ENCODE measurements around the gene IFNAR1.

The IFNAR1 gene

DNA sequence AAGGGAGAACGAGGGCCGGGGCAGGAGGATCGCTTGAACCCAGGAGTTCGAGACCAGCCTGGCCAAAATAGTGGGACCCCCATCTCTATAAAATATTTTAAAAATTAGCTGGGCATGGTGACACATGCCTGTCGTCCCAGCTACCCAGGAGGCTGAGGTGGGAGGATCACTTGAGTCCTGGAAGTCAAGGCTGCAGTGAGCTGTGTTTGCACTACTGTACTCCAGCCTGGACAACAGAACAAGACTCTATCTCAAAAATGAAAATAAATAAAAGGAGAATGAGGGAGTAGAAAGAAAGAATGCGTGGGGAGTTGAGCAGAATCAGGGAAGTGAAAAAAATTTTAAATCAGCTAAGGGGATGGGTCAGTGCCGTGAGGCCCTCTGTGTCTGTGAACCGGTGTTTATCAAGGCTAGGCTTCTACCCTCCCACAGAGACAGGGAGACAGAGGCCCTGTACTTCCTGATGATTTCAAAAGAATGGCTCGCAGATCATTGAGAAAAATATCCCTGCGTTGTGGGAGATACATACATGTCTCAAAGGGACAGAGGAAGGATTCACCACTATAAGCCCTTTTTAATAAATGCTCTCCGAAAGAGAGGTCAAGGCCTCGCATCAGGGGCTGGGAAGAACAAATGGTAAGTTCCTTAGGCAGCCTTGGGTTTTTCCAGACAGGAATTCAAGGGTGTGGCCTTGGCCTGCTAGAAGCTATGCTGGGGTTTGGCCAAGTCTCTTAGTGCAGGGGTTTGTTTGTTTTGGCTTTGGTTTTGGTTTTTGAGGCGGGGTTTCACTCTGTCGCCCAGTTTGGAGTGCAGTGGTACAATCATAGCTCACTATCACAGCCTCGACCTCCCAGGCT, 37.9 kb upstream of the IFNAR1 start:
- peak; percentile 61 for DNase-seq (ENCODE audit: low read depth)
- no peak for TF ChIP-seq CTCF (conservative IDR thresholded peaks at IDR 0.05; ENCODE audit: low read length)
- H3K4me3 ChIP-seq (ENCODE audit: low read length): no peak overlapping the region

DNA sequence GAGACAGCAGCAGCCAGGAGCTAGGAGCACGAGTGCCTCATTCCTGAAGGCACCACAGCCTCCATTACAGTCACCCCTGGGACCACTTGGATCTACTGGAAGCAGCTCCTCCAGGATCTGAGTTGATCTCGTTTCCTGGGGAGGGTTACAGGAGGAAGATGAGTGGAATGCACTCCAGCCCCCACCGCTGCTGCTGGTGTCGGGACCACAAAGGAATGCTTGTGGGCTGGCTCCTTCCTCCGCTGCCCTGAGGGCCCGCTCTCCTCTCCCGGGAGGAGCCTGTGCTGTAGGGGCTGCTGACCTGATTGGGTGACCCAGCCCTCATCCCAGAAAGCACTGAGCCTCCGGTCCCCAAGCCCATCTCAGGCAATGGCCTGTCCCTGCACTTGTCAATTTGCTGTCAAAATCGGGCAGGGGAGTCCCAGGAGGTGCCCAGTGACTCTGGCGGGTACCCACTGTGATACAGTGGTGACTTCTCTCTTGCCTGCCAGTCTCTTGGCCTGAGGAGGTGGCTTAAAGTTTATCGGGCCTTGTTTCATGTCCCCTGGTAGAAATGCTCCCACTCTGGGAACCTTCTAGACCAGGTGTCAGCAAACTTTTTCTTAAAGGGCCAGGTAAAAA, 35.5 kb upstream of the IFNAR1 start:
- DNase-seq (ENCODE audit: low read depth): peak; percentile 44
- no peak for TF ChIP-seq CTCF (conservative IDR thresholded peaks at IDR 0.05; ENCODE audit: low read length)
- no peak overlapping the region for H3K4me3 ChIP-seq (ENCODE audit: low read length)

DNA sequence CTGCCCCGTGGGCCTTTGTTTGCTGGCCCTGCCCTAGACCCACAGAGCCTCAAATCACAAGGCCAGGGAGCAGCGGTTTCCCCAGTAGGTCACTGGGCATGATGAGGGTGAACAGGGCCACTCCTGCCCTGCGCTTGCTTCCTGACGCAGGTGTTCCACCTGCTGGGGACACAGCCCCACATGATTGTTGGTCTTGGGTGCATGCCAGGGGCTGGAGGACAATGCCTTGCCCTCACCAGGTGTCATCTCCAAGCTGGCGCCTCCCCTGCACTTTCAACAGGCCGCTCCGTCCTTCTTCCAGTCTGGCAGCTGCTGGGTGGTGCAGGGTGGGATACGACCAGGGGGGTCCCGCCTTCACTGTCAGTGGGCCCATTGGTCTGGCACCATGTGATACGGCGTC, 34.3 kb upstream of the IFNAR1 start:
- no peak overlapping the region for H3K4me3 ChIP-seq (ENCODE audit: low read length)
- TF ChIP-seq CTCF (conservative IDR thresholded peaks at IDR 0.05; ENCODE audit: low read length): no peak
- no peak for DNase-seq (ENCODE audit: low read depth)

GRCh38 chr21:33291686-33292085, 33.1 kb upstream of the IFNAR1 start:
- H3K4me3 ChIP-seq (ENCODE audit: low read length): no peak overlapping the region
- TF ChIP-seq CTCF (conservative IDR thresholded peaks at IDR 0.05; ENCODE audit: low read length): no peak
- no peak for DNase-seq (ENCODE audit: low read depth)

DNA sequence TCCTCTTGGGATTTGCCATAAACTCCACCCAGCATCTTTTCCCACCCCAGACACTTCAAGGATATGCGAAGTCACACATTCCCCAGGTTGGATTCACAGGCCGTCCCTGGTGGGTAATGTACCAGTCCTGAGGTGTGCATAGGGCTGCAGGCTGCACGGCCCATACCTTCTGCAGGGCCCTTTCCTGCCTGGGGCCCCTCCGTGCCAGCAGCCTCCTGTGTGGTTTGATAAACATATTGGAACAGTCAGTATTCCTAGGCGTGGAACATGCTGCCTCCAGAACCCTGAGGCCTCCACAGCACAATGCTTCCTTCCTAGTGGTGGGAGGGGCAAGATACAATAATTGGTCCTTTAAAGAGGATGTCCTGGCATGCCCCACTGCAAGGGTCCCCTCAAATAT, 32.0 kb upstream of the IFNAR1 start:
- DNase-seq (ENCODE audit: low read depth): no peak
- no peak overlapping the region for H3K4me3 ChIP-seq (ENCODE audit: low read length)
- no peak for TF ChIP-seq CTCF (conservative IDR thresholded peaks at IDR 0.05; ENCODE audit: low read length)

GRCh38 chr21:33293136-33293535, 31.6 kb upstream of the IFNAR1 start:
- no peak overlapping the region for H3K4me3 ChIP-seq (ENCODE audit: low read length)
- TF ChIP-seq CTCF (conservative IDR thresholded peaks at IDR 0.05; ENCODE audit: low read length): no peak
- DNase-seq (ENCODE audit: low read depth): no peak

GRCh38 chr21:33293811-33294216, 31.0 kb upstream of the IFNAR1 start:
- no peak for TF ChIP-seq CTCF (conservative IDR thresholded peaks at IDR 0.05; ENCODE audit: low read length)
- no peak overlapping the region for H3K4me3 ChIP-seq (ENCODE audit: low read length)
- DNase-seq (ENCODE audit: low read depth): no peak

All from AG10803 (cell line).